GM12878 (cell line): Measurements from ENCODE around the gene ZFPM1. TPM values are rescaled to one million over a fixed set of nuclear protein-coding genes. Genes with fewer than 3 reads are reported as not detected.

ENCODE experiments used
- ATF7 ChIP-seq: fragments of 450-650 bp; IDR thresholded peaks from 2 replicates; pipeline ENCODE4 v1.6.1; 2016; ENCODE audit warnings: low read depth, mild to moderate bottlenecking
- CHD2 ChIP-seq: IDR thresholded peaks from 2 replicates; pipeline ENCODE4 v1.6.1; 2011; ENCODE audit warnings: low read depth, low read length, improper control_type of control experiment, borderline replicate concordance
- JUND ChIP-seq: IDR thresholded peaks from 2 replicates; pipeline ENCODE4 v1.6.1; 2012; ENCODE audit warnings: low read depth, mild to moderate bottlenecking, low read length, improper control_type of control experiment, moderate library complexity
- MTA2 ChIP-seq: fragments of 450-650 bp; IDR thresholded peaks from 2 replicates; pipeline ENCODE4 v1.6.1; 2016; ENCODE audit warnings: low read depth, mild to moderate bottlenecking, moderate library complexity
- POLR2AphosphoS5 ChIP-seq: IDR thresholded peaks from 2 replicates; pipeline ENCODE4 v1.6.1; 2011; ENCODE audit warnings: mild to moderate bottlenecking, low read length, inconsistent platforms
- RBBP5 ChIP-seq: fragments of 200-600 bp; sonication (generic); conservative IDR thresholded peaks from 2 replicates; pipeline ENCODE4 v1.6.1; 2016
- SUPT20H ChIP-seq: IDR thresholded peaks from 2 replicates; pipeline ENCODE4 v1.6.1; 2011; ENCODE audit warnings: low read depth, mild to moderate bottlenecking, low read length, moderate library complexity, borderline replicate concordance; ENCODE audit not compliant: control insufficient read depth
- WRNIP1 ChIP-seq: IDR thresholded peaks from 2 replicates; pipeline ENCODE4 v1.6.1; 2011; ENCODE audit warnings: low read depth, low read length, improper control_type of control experiment, borderline replicate concordance
- ZZZ3 ChIP-seq: IDR thresholded peaks from 2 replicates; pipeline ENCODE4 v1.6.1; 2011; ENCODE audit warnings: low read depth; ENCODE audit not compliant: control insufficient read depth, insufficient read length
- microRNA-seq: library from miRNA; unstranded; fragments of <30 nt; microRNA quantifications from one replicate; pipeline ENCODE4, GENCODE V29; 2018
- polyA plus RNA-seq, 11 experiments: library from polyadenylated mRNA; depleted of rRNA in 4 of 11; unstranded in 6 of 11; stranded (reverse) in 5 of 11; fragments of >200 nt; fragmentation: Nextera tagmentation in 4 of 11; fragmentation: Illumina TruSeq in 1 of 11; extraction: Ambion mirVana in 4 of 11; extraction: Trizol in 1 of 11; gene quantifications; 1 replicate in 1 of 11; 2 replicates in 10 of 11; pipeline versions ENCODE4 v1.2.1 to v1.2.3, GENCODE V29; 2011 to 2016; ENCODE audit warnings: inconsistent platforms in 2 of 11, missing spikeins in 2 of 11, low read depth in 1 of 11
- small RNA-seq: library from RNA; depleted of rRNA; stranded (forward); fragments of <200 nt; gene quantifications from one replicate; pipeline ENCODE3, GENCODE V24; 2014
- total RNA-seq, 4 experiments: library from RNA; depleted of rRNA in 3 of 4; stranded (reverse); fragments of >200 nt in 3 of 4; fragmentation: Illumina TruSeq in 1 of 4; extraction: Trizol in 1 of 4; gene quantifications; 2 replicates each; pipeline versions ENCODE4 v1.2.1 to v1.2.3, GENCODE V29; 2013 to 2021

Gene ZFPM1
- total and polyA plus RNA-seq, 10 of the 15 experiments (the other 5 are each of a cell fraction or from before 2014, with no cell fraction given): 0.02 to 5.1 (median 0.30) TPM

DNA sequence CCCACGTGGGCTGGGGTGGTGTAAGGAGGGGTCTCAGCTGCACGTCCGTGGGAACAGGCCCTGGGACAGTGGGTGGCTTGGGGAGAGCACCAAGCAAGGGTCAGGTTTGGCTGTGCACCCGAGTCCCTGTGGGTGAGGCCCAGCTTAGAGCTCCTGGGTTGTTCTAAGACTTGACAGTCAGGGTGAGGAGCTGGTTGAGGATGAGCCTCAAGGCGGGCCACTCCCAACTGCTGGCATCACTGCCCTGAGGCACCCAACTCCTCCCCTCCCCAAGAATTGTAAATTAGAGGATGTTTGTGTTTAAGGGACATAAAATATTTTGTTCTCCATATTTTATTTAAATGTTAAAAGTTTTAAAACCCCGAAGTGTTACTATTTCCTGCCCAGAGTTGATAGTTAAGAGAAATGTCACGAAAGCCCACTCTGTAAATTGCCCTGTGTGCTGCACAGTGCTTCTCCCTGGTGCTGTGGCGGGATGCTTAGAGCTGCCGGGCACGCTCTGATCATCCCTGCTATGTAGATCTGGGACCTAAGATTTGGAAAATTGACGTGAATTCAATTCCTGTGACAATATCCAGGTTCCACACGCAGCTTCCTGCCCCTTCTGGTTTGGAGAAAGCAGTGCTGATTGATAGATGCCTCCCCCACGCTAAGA, 133.0 kb downstream of the ZFPM1 start (continued):
- TF ChIP-seq MTA2: no peak
- no peak for TF ChIP-seq POLR2AphosphoS5
- TF ChIP-seq WRNIP1: no peak
- TF ChIP-seq RBBP5: no peak
- TF ChIP-seq JUND: no peak
- no peak for TF ChIP-seq ATF7
- TF ChIP-seq SUPT20H: no peak
- TF ChIP-seq ZZZ3: no peak
- TF ChIP-seq CHD2: no peak

Small RNAs within 50 kb of the gene (microRNA-seq; reads per million reads assigned to microRNA genes)
- 0.94 reads per million for gene MIR5189

Small RNAs within 50 kb of the gene (small RNA-seq; reads per million reads assigned to genes)
- gene MIR5189: not detected

Other genes starting within 250 kb of the ZFPM1 start
- gene ZNF469, start 70.3 kb upstream of the ZFPM1 start, total RNA-seq (2014; rRNA removed): 0.05 and 0.06 TPM in 2 replicates
- gene ZNF469, start 70.3 kb upstream of the ZFPM1 start, total RNA-seq (2014; rRNA removed; fragmentation: Illumina TruSeq; extraction: Trizol): 0.04 and 0.05 TPM in 2 replicates
- gene ZNF469, start 70.3 kb upstream of the ZFPM1 start, total RNA-seq (2021): 0.16 and 0.21 TPM in 2 replicates
- 0.01 TPM in 2 replicates for gene ZNF469, start 70.3 kb upstream of the ZFPM1 start, polyA plus RNA-seq (2011; rRNA removed)
- gene ZNF469, start 70.3 kb upstream of the ZFPM1 start, polyA plus RNA-seq (2014; fragmentation: Illumina TruSeq; extraction: Trizol): 0.01 and 0.02 TPM in 2 replicates
- gene ZNF469, start 70.3 kb upstream of the ZFPM1 start, polyA plus RNA-seq (2014; fragmentation: Nextera tagmentation; extraction: Ambion mirVana): not detected
- 0.04 and 0.12 TPM in 2 replicates for gene ZNF469, start 70.3 kb upstream of the ZFPM1 start, polyA plus RNA-seq (2014; rRNA removed)
- gene ZNF469, start 70.3 kb upstream of the ZFPM1 start, polyA plus RNA-seq (2016; fragmentation: Nextera tagmentation; extraction: Ambion mirVana): under 1 TPM in 1 of 2 experiments, not detected in 1; 0.04 TPM
- gene ZC3H18, start 117.1 kb downstream of the ZFPM1 start, total RNA-seq (2014; rRNA removed): 8.6 and 12.5 TPM in 2 replicates
- gene ZC3H18, start 117.1 kb downstream of the ZFPM1 start, total RNA-seq (2014; rRNA removed; fragmentation: Illumina TruSeq; extraction: Trizol): 14.9 and 15.9 TPM in 2 replicates
- 50.4 and 58.3 TPM in 2 replicates for gene ZC3H18, start 117.1 kb downstream of the ZFPM1 start, total RNA-seq (2021)
- 5.5 and 8.5 TPM in 2 replicates for gene ZC3H18, start 117.1 kb downstream of the ZFPM1 start, polyA plus RNA-seq (2011; rRNA removed)
- 14.7 and 29.0 TPM in 2 replicates for gene ZC3H18, start 117.1 kb downstream of the ZFPM1 start, polyA plus RNA-seq (2014; fragmentation: Illumina TruSeq; extraction: Trizol)
- gene ZC3H18, start 117.1 kb downstream of the ZFPM1 start, polyA plus RNA-seq (2014; fragmentation: Nextera tagmentation; extraction: Ambion mirVana): 1 to 10 TPM; 1.0 to 3.2 TPM
- 29.1 and 37.5 TPM in 2 replicates for gene ZC3H18, start 117.1 kb downstream of the ZFPM1 start, polyA plus RNA-seq (2014; rRNA removed)
- 10 to 100 TPM; 54.1 to 57.0 TPM for gene ZC3H18, start 117.1 kb downstream of the ZFPM1 start, polyA plus RNA-seq (2016; fragmentation: Nextera tagmentation; extraction: Ambion mirVana)
- gene IL17C, start 185.3 kb downstream of the ZFPM1 start, total RNA-seq (2014; rRNA removed): not detected in 2 replicates
- gene IL17C, start 185.3 kb downstream of the ZFPM1 start, total RNA-seq (2014; rRNA removed; fragmentation: Illumina TruSeq; extraction: Trizol): not detected in 2 replicates
- not detected in 2 replicates for gene IL17C, start 185.3 kb downstream of the ZFPM1 start, total RNA-seq (2021)
- gene IL17C, start 185.3 kb downstream of the ZFPM1 start, polyA plus RNA-seq (2011; rRNA removed): not detected in 2 replicates
- gene IL17C, start 185.3 kb downstream of the ZFPM1 start, polyA plus RNA-seq (2014; fragmentation: Illumina TruSeq; extraction: Trizol): not detected in 2 replicates
- not detected for gene IL17C, start 185.3 kb downstream of the ZFPM1 start, polyA plus RNA-seq (2014; fragmentation: Nextera tagmentation; extraction: Ambion mirVana)
- gene IL17C, start 185.3 kb downstream of the ZFPM1 start, polyA plus RNA-seq (2014; rRNA removed): 0.33 TPM in 1 of 2 replicates, not detected in the other
- not detected for gene IL17C, start 185.3 kb downstream of the ZFPM1 start, polyA plus RNA-seq (2016; fragmentation: Nextera tagmentation; extraction: Ambion mirVana)
- gene CYBA, start 197.8 kb downstream of the ZFPM1 start, total RNA-seq (2014; rRNA removed): 531 and 598 TPM in 2 replicates
- gene CYBA, start 197.8 kb downstream of the ZFPM1 start, total RNA-seq (2014; rRNA removed; fragmentation: Illumina TruSeq; extraction: Trizol): 114 and 132 TPM in 2 replicates
- gene CYBA, start 197.8 kb downstream of the ZFPM1 start, total RNA-seq (2021): 373 and 384 TPM in 2 replicates
- gene CYBA, start 197.8 kb downstream of the ZFPM1 start, polyA plus RNA-seq (2011; rRNA removed): 29.3 and 78.7 TPM in 2 replicates
- gene CYBA, start 197.8 kb downstream of the ZFPM1 start, polyA plus RNA-seq (2014; fragmentation: Illumina TruSeq; extraction: Trizol): 7.9 and 53.2 TPM in 2 replicates
- under 1 TPM; 0.55 to 0.66 TPM for gene CYBA, start 197.8 kb downstream of the ZFPM1 start, polyA plus RNA-seq (2014; fragmentation: Nextera tagmentation; extraction: Ambion mirVana)
- gene CYBA, start 197.8 kb downstream of the ZFPM1 start, polyA plus RNA-seq (2014; rRNA removed): 551 and 668 TPM in 2 replicates
- 100 to 1,000 TPM; 462 to 477 TPM for gene CYBA, start 197.8 kb downstream of the ZFPM1 start, polyA plus RNA-seq (2016; fragmentation: Nextera tagmentation; extraction: Ambion mirVana)
- 101 and 104 TPM in 2 replicates for gene MVD, start 209.8 kb downstream of the ZFPM1 start, total RNA-seq (2014; rRNA removed)
- gene MVD, start 209.8 kb downstream of the ZFPM1 start, total RNA-seq (2014; rRNA removed; fragmentation: Illumina TruSeq; extraction: Trizol): 45.0 and 50.0 TPM in 2 replicates
- 132 and 147 TPM in 2 replicates for gene MVD, start 209.8 kb downstream of the ZFPM1 start, total RNA-seq (2021)
- gene MVD, start 209.8 kb downstream of the ZFPM1 start, polyA plus RNA-seq (2011; rRNA removed): 15.5 and 41.4 TPM in 2 replicates
- gene MVD, start 209.8 kb downstream of the ZFPM1 start, polyA plus RNA-seq (2014; fragmentation: Illumina TruSeq; extraction: Trizol): 8.4 and 28.9 TPM in 2 replicates
- 1 to 10 TPM; 5.0 to 6.8 TPM for gene MVD, start 209.8 kb downstream of the ZFPM1 start, polyA plus RNA-seq (2014; fragmentation: Nextera tagmentation; extraction: Ambion mirVana)
- gene MVD, start 209.8 kb downstream of the ZFPM1 start, polyA plus RNA-seq (2014; rRNA removed): 80.1 and 95.9 TPM in 2 replicates
- 10 to 100 TPM; 80.5 to 85.4 TPM for gene MVD, start 209.8 kb downstream of the ZFPM1 start, polyA plus RNA-seq (2016; fragmentation: Nextera tagmentation; extraction: Ambion mirVana)
- gene SNAI3, start 233.2 kb downstream of the ZFPM1 start, total RNA-seq (2014; rRNA removed): 4.7 and 6.5 TPM in 2 replicates
- 1.2 and 1.7 TPM in 2 replicates for gene SNAI3, start 233.2 kb downstream of the ZFPM1 start, total RNA-seq (2014; rRNA removed; fragmentation: Illumina TruSeq; extraction: Trizol)
- 5.7 and 7.4 TPM in 2 replicates for gene SNAI3, start 233.2 kb downstream of the ZFPM1 start, total RNA-seq (2021)
- gene SNAI3, start 233.2 kb downstream of the ZFPM1 start, polyA plus RNA-seq (2011; rRNA removed): 0.53 and 1.5 TPM in 2 replicates
- gene SNAI3, start 233.2 kb downstream of the ZFPM1 start, polyA plus RNA-seq (2014; fragmentation: Illumina TruSeq; extraction: Trizol): 0.10 and 1.4 TPM in 2 replicates
- under 1 TPM; 0.21 to 0.26 TPM for gene SNAI3, start 233.2 kb downstream of the ZFPM1 start, polyA plus RNA-seq (2014; fragmentation: Nextera tagmentation; extraction: Ambion mirVana)
- 4.3 and 6.6 TPM in 2 replicates for gene SNAI3, start 233.2 kb downstream of the ZFPM1 start, polyA plus RNA-seq (2014; rRNA removed)
- 1 to 10 TPM; 6.2 to 7.1 TPM for gene SNAI3, start 233.2 kb downstream of the ZFPM1 start, polyA plus RNA-seq (2016; fragmentation: Nextera tagmentation; extraction: Ambion mirVana)